Gastroesophageal sphincter (tissue), 4 donors: Measurements from ENCODE around the gene CCDC33. TPM values are rescaled to one million over a fixed set of nuclear protein-coding genes. Genes with fewer than 3 reads are reported as not detected.
A peak's percentile ranks its signal among the peaks of the same experiment; 100 is the strongest.

Experiments used
- ATAC-seq: fragments of 150-250 bp; one replicate; pipeline ENCODE4 v1.9.1; 2016; ENCODE audit warnings: mild to moderate bottlenecking, moderate library complexity
- H3K27ac ChIP-seq, 4 donors: fragments of 200-600 bp; sonication (generic) in 3 of 4; 1 replicate in 3 of 4; 2 replicates in 1 of 4; pipeline ENCODE4 v1.5.1; 2016 to 2019
- H3K27me3 ChIP-seq: fragments of 200-600 bp; sonication (generic); one replicate; pipeline ENCODE4 v1.5.1; 2019
- H3K36me3 ChIP-seq, 2 donors: fragments of 200-600 bp; sonication (generic); one replicate each; pipeline ENCODE4 v1.5.1; 2019; ENCODE audit warnings: control low read depth in 1 of 2
- H3K4me1 ChIP-seq, 3 donors: fragments of 200-600 bp; sonication (generic); 1 replicate in 2 of 3; 2 replicates in 1 of 3; pipeline ENCODE4 v1.5.1; 2016 to 2019; ENCODE audit warnings: control low read depth in 2 of 3
- H3K4me3 ChIP-seq, 2 donors: fragments of 200-600 bp; sonication (generic); one replicate each; pipeline ENCODE4 v1.5.1; 2019; ENCODE audit warnings: mild to moderate bottlenecking in 1 of 2, moderate library complexity in 1 of 2
- H3K9me3 ChIP-seq, 3 donors: fragments of 200-600 bp; sonication (generic); one replicate each; pipeline ENCODE4 v1.5.1; 2017 to 2019; ENCODE audit warnings: control low read depth in 2 of 3
- EP300 ChIP-seq: sonication (generic); formaldehyde crosslinking; IDR thresholded peaks from one replicate; pipeline ENCODE4 v1.6.1; 2017; ENCODE audit warnings: antibody characterized with exemption, mild to moderate bottlenecking
- POLR2A ChIP-seq, 2 donors: fragments of 450-650 bp; IDR thresholded peaks; one replicate each; pipeline ENCODE4 v1.6.1; 2017; ENCODE audit warnings: antibody characterized with exemption in 2 of 2, mild to moderate bottlenecking in 2 of 2, moderate library complexity in 1 of 2
- POLR2AphosphoS5 ChIP-seq: sonication (generic); formaldehyde crosslinking; IDR thresholded peaks from one replicate; pipeline ENCODE4 v1.6.1; 2017; ENCODE audit warnings: antibody characterized with exemption
- WGBS, 2 donors: methylation state at CpG; one replicate each; pipeline ENCODE4 v1.1.5; 2018; ENCODE audit warnings: low coverage in 1 of 2; 5-methylcytosine and 5-hydroxymethylcytosine counted together
- total RNA-seq, 4 donors: library from RNA; depleted of rRNA; stranded (reverse); fragments of >200 nt; gene quantifications; one replicate each; pipeline ENCODE4 v1.1.0, GENCODE V29; 2016
- TF ChIP-seq, protein P1 (sequence below), 4 experiments: fragments of 200-600 bp in 2 of 4; fragments of 450-650 bp in 2 of 4; sonication (generic) in 1 of 4; IDR thresholded peaks; one replicate each; pipeline ENCODE4 v1.5.1; 2017 to 2019; ENCODE audit warnings: antibody characterized with exemption in 4 of 4, mild to moderate bottlenecking in 2 of 4, moderate library complexity in 2 of 4

CCDC33 gene
- total RNA-seq, 4 donors from 2014 or later: not detected

DNA sequence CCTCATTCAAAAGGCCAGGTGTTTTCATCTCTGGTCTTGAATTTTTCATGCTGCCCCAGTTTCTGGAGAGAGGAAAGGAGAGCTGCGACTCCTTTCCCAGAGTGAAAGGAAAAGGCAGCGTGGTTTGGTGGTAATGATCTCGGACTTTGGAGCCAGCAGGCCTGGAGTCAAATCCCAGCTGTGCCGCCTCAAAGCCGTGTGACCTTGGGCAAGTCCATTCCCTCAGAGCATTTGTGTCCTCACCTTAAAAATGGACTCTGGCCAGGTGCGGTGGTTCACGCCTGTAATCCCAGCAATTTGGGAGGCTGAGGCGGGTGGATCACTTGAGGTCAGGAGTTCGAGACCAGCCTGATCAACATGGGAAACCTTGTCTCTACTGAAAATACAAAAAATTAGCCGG, 4.7 kb upstream of the CCDC33 start:
- H3K4me1 ChIP-seq: peaks cover 0 to 11% (median 0%) of the 10 kb centered on the region in 3 donors
- H3K4me3 ChIP-seq: no peak overlapping the region
- no peak overlapping the region for H3K27ac ChIP-seq
- H3K36me3 ChIP-seq: no peaks in the 10 kb centered on the region
- TF ChIP-seq, protein P1, sequence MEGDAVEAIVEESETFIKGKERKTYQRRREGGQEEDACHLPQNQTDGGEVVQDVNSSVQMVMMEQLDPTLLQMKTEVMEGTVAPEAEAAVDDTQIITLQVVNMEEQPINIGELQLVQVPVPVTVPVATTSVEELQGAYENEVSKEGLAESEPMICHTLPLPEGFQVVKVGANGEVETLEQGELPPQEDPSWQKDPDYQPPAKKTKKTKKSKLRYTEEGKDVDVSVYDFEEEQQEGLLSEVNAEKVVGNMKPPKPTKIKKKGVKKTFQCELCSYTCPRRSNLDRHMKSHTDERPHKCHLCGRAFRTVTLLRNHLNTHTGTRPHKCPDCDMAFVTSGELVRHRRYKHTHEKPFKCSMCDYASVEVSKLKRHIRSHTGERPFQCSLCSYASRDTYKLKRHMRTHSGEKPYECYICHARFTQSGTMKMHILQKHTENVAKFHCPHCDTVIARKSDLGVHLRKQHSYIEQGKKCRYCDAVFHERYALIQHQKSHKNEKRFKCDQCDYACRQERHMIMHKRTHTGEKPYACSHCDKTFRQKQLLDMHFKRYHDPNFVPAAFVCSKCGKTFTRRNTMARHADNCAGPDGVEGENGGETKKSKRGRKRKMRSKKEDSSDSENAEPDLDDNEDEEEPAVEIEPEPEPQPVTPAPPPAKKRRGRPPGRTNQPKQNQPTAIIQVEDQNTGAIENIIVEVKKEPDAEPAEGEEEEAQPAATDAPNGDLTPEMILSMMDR (IDR thresholded peaks at IDR 0.05): no peak
- no peak for TF ChIP-seq EP300
- no peak for TF ChIP-seq POLR2A (IDR thresholded peaks at IDR 0.05)
- TF ChIP-seq POLR2AphosphoS5: no peak
- no peaks in the 10 kb centered on the region for H3K9me3 ChIP-seq
- no peak for ATAC-seq
- 100% methylated on average over 1 to 2 of the region's 10 CpGs for WGBS, 2 donors
- peaks cover 37% of the 10 kb centered on the region for H3K27me3 ChIP-seq

DNA sequence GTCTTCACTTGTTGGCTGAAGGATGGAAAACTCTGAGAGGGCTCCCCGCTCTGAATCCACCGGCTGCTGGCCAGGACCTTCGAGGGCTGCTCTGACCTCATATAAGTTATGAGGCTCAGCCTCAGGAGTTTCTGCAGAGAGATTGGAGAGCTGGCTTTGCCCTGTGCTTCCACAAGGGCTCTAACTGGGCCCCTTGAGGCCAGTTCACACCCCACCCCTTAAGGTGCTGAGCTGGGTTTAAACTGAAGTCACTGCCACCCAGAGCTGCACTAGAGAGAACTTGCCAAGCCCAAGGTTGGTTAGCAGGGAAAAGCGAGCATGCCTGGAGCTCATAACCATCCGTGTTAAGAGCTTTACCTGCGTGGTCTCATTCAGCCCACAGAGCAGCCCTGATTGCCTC, 2.8 kb upstream of the CCDC33 start:
- no peak for ATAC-seq
- Histone ChIP-seq H3K36me3 (no peaks in the 10 kb centered on the region), H3K4me3 (no peak overlapping the region), H3K9me3 (no peaks in the 10 kb centered on the region), H3K27ac (no peak overlapping the region), H3K27me3 (peaks cover 20% of the 10 kb centered on the region), H3K4me1 (peaks cover 0 to 6% (median 0%) of the 10 kb centered on the region in 3 donors)
- no peak for TF ChIP-seq POLR2A (IDR thresholded peaks at IDR 0.05)
- TF ChIP-seq POLR2AphosphoS5: no peak
- TF ChIP-seq EP300: no peak
- TF ChIP-seq, protein P1 (IDR thresholded peaks at IDR 0.05): no peak
- WGBS, 2 donors: no CpG with 5 or more reads among the region's 6 CpGs

DNA sequence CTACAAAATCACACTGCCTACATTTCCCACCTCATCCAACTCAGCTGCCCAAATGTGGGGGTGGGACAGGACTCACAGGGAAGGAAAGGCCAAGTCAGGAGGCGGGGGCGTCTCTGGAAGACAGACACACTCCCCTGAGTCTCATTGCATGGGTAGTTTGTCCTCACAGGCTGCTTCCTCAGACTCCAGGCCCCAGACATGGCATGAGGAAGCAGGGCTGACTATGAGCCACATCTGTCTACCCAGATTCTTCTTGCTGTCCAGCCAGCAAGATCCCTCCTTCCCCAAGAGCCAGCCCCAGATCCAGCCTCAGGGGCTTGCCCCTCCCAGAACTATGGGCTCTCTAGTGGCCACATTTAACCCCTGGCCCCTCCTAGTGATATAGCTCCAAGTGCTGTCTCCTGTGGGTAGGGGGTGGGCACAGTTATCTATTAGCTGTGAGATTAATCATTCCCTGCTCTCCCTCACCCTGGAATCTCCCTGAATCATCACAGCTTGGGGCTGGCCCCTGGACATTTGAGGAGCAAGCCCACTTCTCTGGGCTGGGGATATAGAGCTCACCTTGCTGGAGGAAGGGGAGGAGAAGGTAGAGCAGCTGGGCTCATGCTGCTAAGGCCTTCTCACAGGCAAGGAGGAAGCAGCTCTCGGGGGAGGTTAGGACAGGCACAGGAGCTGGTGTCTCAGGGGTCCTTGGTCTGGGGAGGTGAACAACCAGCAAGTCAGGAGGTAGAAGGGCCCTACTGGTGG, 2.1 kb upstream of the CCDC33 start:
- H3K27me3 ChIP-seq: peaks cover 13% of the 10 kb centered on the region
- WGBS, 2 donors: 100% methylated on average over 1 of the region's 3 CpGs; no CpG with 5 or more reads in 1 of the 2 donors
- no peak overlapping the region for H3K4me3 ChIP-seq
- no peak overlapping the region for H3K27ac ChIP-seq
- ATAC-seq: no peak
- peaks cover 0 to 2% (median 0%) of the 10 kb centered on the region in 3 donors for H3K4me1 ChIP-seq
- no peak for TF ChIP-seq EP300
- TF ChIP-seq, protein P1 (IDR thresholded peaks at IDR 0.05): no peak
- no peak for TF ChIP-seq POLR2AphosphoS5
- no peak for TF ChIP-seq POLR2A (IDR thresholded peaks at IDR 0.05)
- no peaks in the 10 kb centered on the region for H3K9me3 ChIP-seq
- no peaks in the 10 kb centered on the region for H3K36me3 ChIP-seq

DNA sequence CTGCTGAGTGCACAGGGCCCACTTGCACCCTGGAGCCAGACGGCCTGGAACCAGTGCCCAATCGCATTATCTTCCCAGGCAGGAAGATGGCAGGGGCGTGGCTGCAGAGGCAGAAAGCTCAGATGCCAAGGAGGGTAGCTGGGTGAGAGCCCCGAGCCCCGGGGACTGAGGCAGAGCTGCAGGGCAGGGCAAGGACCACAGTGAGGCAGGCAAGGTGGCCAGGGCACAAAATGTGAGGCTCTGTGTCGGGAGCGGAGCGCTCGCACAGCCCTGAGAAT, 1.6 kb upstream of the CCDC33 start:
- H3K27me3 ChIP-seq: peaks cover 8% of the 10 kb centered on the region
- TF ChIP-seq EP300: no peak
- TF ChIP-seq POLR2A (IDR thresholded peaks at IDR 0.05): no peak
- TF ChIP-seq, protein P1 (IDR thresholded peaks at IDR 0.05): no peak
- TF ChIP-seq POLR2AphosphoS5: no peak
- H3K4me1 ChIP-seq: peaks cover 0 to 7% (median under 1%) of the 10 kb centered on the region in 3 donors
- H3K9me3 ChIP-seq: no peaks in the 10 kb centered on the region
- H3K27ac ChIP-seq: no peak overlapping the region
- H3K36me3 ChIP-seq: no peaks in the 10 kb centered on the region
- H3K4me3 ChIP-seq: no peak overlapping the region
- WGBS, 2 donors: 73% methylated on average over 5 of the region's 9 CpGs; no CpG with 5 or more reads in 1 of the 2 donors
- no peak for ATAC-seq

DNA sequence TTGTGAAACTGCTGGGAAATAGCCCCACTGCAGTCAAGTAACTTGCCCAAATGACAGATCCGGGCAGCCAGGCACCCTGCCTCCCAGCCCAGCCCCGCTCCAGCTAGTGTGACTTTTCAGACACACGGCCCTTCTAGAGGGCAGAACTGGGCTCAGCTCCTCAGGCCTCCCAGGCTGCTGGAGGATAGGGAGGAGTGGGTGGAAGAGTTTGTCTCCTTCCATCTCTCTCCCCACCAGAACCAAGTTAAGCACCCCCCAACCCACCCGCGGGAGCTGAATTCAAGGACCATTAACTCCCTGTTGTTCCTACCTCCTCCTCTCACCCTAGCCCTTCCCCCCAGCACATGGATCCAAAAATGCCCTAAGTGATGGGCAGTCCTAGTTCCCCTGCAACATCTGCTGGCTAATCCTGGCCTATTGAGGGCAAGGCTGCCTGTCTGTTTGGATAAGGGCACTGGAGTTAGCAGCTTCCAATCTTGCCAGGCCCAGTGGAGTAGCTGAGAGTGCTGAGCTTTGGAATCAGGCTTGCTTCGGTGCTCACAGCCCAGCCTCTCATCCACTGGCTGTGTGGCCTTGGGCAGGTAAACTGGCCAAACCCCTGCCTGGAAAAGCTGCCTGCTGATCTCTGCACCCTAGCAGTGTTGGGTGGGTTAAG, 3.1 kb downstream of the CCDC33 start:
- WGBS, 2 donors: 80% methylated on average over 1 of the region's 6 CpGs; no CpG with 5 or more reads in 1 of the 2 donors
- Histone ChIP-seq H3K27me3 (peaks cover under 1% of the 10 kb centered on the region), H3K36me3 (no peaks in the 10 kb centered on the region), H3K27ac (peak overlapping the region in 1 of 4 donors; percentile 29), H3K4me1 (peaks cover 0 to 45% (median 20%) of the 10 kb centered on the region in 3 donors), H3K4me3 (no peak overlapping the region), H3K9me3 (no peaks in the 10 kb centered on the region)
- ATAC-seq: no peak
- TF ChIP-seq EP300 (no peak), POLR2AphosphoS5 (no peak), POLR2A (IDR thresholded peaks at IDR 0.05) (no peak)
- TF ChIP-seq, protein P1 (IDR thresholded peaks at IDR 0.05): no peak
